Hypothalamus (tissue), 51 donors: ENCODE results near the gene ATXN1.

Experiments used
- DNase-seq, 51 donors: peaks; one replicate each; lab custom pipeline; 2025; lab: John Stamatoyannopoulos, UW

Gene ATXN1

DNA sequence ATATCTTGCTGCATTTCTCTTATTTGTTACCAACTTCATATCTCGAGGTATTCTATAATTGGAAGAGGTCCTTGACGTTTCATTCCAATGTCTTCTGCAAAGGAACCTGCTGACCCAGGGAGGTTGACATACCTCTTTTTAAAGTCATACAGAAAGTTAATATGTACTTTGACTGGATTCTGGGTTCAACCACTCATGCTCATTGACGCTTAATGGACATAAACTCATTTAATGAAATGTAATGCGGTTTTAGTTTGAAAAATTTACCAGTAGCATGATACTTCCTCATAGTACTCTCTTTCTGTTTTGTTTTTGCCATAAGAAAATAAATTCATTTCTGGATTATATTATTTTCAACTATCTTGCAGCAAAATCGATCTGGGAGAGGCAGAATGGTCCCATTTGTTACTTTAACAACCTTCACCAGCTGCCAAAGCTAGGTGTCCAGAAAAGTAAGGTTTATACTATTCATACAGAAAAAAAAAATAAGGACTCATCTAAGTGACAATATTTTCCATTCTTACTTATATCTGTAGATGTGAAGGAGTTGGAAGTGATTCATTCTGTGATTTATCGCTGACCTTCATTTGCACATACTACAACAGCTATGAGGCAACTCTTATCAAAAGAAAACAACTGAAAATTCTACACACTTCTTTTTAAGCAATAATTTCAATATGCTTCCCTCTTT, 101.6 kb downstream of the ATXN1 start:
- no peak for DNase-seq

DNA sequence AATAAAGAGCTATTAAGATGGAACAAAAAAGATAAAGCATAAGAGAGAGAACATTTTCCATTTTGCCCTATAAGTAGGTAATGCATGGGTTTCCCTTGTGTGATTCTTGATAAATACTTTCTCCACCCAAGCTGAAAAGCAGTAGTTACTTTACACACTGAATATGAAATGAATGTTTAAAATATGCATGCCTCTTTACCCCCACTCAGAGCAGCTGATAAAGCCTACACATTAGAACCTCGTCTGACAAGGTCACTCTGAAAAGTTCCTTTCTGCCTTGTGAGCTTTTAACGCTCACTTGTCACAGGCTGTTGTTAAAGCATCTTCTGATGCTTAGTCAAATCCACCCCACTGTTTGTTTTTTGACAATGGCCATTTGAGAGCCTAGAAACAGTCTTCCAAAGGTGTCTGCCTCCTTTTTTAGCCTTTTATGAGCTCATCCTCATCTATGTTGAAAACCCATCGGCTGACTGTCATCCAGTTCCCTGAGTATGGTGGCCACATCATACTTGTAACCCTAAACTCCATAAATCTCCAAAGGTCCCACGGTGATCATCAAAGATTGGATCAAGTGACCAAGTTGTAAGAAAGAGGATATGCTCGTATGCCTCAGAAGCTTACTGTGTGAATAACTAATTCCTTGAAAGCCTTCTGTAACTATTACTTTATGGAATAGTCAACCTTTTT, 102.8 kb downstream of the ATXN1 start:
- DNase-seq = no peak

DNA sequence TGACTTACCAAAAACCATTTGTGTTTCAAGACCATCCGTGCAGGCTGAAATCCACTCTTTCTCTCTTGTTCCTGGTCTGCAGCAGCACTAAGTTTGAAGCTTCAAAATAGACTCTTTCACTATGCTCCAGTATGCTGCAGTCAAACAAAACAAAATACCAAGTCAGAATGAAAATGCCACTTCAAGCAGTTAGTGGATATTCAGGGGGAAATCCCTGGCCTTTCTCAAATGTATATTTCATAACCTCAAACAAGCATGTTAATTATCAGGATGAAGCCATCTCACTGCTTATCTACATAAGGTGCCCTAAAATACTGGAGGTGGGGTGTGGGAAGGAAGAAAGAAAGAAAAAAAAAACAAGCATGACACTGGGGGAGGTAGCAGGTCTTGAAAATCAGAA, 103.5 kb downstream of the ATXN1 start:
- no peak for DNase-seq

DNA sequence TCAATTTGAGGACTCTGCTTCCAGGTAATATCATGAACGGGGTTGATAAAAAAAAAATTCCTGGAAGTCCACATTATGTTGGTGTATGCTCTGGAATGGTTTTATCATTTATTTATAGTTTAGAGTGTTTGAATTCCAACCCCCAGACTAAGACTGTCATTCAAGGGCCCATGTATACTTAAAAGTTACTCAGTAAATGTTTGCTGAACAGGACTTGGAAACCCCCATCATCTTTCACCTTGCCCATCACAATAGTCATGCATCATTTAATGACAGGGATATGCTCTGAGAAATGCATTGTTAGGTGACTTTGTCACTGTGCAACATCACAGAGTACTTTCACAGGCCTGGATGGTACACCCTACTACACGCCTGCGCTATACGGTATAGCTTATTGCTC, 104.8 kb downstream of the ATXN1 start:
- no peak for DNase-seq

DNA sequence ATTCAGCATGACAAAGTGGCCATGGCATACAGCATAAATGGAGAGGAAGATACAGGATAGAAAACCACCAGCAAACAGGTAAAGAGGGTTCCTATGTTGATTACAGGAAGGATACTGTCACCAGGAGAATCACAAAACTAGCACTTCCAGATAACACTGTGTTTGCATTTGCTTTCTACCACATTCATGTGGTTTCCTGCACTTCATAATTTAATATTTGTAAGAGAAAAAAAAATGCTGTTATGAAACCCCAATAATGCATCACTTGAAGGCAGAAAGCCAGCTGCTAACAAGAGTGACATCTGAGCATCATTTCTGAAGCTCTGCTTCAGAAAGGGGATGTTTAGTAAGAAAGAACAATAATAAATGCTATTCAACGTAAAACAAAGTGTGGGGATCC, 106.6 kb downstream of the ATXN1 start:
- no peak for DNase-seq

DNA sequence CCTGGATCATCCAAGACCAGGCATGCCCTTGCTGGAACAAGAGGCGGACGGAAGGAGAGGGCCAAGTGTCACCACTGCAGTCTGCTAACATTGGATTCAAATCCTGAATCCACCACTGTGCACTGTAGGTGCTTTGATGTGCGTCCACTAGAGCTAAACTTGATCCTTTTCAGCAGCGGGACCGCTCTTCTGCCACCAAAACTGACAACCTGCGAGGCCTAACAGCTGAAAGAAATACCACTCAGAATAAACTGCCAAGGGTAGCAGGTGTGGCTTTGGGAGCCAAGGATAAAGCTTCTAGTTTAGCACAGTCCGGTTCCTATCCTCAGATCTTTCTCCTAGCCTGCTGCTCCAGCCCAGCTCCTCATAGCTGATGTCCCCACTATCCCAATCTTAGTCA, 108.0 kb downstream of the ATXN1 start:
- DNase-seq = no peak

DNA sequence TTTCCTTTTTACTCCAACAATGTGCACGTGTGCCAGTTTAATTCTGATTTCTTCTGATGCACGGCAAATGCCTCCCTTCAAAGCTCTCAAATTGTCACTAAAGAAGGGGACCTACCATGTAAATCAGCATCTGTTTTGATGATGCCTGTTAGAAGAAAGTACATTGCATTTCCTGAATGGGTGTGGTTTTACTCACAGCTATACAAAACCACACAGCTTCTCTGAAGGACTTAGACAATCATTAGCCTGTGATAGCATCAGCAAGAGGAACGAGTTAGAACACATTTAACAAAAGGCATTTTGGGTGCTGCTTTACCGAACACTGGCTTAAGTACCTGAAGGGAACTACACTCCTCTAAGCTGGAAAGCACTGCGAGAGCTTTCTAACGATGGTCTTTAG, 109.4 kb downstream of the ATXN1 start:
- DNase-seq = no peak

DNA sequence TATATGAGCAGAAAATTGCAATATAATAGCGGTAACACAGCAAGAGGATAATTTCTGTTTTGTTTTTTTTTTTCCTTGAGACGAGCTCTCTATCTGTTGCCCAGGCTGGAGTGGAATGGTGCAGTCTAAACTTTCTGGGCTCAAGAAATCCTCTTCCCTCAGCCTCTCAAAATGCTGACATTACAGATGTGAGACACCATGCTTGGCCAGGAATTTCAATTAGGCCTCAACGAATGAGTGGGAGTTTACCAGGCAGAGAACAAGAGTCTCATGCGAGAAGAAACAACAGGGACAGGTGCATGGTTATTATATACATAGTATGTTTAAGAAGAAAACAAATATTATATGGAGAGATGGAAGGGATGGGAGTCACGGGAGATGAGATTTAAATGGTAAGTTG, 111.4 kb downstream of the ATXN1 start:
- DNase-seq = no peak

DNA sequence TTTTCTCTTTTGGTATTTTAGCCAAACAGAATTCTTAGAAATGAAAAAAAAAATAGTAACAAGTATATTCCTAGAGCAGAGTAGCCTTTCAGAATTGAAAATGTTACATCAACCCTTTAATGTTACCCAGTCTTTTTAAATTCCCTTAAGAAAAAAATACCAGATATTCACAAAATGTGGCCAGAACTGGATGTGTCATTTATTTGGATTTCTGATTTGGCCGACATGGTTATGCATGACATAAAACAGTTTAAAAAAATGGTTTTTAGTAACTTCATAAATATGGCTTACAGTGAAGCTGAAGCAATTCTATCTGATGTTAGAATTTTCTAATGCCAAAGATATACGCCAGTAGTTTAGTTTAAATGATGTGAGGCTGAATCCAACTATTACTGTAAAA, 112.0 kb downstream of the ATXN1 start:
- no peak for DNase-seq

DNA sequence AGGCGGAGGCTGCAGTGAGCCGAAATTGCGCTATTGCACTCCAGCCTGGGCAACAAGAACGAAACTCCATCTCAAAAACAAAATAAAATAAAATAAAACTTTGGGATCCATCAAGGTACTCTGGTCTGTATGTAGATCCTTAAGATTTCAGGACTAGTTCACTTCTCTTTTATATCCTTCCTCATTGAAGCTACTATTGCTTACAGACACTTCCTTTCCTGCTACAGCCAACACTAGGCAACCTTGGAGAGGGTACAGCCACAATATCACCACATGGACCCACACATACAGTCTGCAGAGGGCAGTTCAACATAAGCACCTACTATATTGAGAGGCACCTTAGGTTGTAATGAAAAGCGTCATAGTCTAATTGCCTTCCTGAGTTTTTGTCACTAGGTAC, 113.3 kb downstream of the ATXN1 start:
- no peak for DNase-seq

DNA sequence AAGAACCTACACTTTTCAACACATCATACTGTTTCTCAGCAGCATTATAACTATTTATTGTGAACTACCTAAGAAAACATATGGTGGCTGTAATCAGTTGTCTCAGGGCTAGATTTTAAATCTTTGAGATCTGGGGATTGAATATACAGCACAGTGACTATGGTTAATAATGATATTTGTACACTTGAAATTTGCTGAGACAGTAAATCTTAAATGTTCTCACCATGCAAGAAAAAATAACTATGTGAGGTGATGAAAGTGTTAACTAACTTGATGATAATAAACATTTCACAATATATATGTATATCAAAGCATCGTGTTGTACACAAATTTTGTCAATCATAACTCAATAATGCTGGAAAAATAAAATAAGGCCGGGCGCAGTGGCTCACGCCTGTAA, 113.8 kb downstream of the ATXN1 start:
- no peak for DNase-seq

DNA sequence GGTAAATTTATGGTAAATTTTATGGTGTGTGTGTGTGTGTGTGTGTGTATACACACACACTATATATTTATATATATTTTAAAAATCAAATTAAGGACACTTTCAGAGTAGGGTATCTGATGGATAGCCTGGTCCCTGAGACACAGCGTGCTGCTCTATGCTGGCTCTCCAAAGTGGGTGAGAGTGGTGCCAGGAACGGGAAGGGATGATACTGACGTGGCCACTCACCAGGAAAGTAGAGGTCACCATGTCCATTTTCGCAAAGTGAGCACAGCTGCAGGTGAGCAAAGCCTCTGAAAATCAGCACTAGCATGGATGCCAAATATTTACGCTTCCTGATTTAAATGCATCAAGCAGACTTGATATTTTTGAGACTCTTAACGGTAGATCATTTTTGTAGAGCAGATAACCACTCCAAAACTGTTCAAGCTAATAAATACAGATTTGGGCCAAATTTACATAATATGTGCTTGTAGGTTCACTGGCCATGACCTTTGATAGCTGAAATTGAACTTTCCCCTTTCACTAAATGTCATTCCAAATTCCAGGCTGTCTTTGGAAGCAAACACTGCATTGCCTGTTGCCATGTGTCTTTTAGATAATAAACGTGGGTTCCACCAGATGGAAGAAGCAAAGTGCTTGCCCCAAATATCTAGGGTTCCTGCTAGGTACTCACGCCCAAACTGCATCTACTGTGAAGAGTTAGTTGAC, 116.6 kb downstream of the ATXN1 start:
- no peak for DNase-seq

DNA sequence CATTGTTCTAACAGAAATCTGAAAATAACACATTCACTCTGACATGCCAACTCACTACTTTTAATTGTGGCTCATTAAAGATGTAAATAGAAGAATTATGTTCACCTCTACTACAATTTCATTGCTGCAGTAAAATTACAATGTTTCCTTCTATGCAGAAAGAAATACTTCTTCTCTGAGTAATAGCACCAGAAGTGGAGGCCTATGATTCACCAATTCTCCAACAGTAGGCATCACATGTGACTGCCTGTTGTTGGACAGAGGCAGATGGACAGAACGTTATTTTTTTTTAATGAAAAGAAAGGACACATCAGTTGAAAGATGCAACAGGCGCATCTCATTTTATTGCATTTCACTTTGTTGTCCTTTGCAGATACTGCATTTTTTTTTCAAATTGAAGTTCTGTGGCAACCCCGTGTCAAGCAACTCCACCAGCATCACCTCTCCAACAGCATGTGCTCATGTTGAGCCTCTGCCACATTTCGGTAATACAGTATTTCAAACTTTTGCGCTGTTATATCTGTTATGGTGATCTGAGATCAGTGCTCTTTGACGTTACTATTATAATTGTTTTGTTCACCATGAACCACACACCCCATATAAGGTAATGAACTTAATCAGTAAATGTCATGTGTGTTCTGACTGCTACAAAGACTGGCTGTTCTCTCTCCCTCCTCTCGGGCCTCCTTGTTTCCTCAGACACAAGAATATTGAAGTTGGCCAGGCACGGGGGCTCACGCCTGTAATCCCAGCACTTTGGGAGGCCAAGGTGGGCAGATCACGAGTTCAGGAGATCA, 121.4 kb downstream of the ATXN1 start:
- peak in 1 of 51 donors; percentile 19 for DNase-seq

DNA sequence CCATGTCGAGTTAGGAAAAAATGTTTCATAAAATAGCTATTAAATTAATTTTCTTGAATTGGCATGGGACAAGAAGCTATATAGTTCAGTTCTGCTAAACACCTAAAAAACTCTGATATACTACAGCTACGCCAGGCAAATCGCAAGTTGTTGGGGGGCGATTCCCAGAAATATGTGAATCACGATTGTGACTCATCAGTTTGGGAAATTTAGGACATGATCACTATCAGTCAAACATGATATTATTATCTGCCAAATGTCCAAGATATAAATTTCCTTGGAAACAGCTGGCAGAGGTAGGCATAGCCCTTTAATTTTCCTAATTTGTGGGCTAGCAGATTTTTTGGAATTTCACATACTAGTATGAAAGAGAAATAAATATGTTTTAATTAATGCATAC, 123.6 kb downstream of the ATXN1 start:
- DNase-seq = no peak

DNA sequence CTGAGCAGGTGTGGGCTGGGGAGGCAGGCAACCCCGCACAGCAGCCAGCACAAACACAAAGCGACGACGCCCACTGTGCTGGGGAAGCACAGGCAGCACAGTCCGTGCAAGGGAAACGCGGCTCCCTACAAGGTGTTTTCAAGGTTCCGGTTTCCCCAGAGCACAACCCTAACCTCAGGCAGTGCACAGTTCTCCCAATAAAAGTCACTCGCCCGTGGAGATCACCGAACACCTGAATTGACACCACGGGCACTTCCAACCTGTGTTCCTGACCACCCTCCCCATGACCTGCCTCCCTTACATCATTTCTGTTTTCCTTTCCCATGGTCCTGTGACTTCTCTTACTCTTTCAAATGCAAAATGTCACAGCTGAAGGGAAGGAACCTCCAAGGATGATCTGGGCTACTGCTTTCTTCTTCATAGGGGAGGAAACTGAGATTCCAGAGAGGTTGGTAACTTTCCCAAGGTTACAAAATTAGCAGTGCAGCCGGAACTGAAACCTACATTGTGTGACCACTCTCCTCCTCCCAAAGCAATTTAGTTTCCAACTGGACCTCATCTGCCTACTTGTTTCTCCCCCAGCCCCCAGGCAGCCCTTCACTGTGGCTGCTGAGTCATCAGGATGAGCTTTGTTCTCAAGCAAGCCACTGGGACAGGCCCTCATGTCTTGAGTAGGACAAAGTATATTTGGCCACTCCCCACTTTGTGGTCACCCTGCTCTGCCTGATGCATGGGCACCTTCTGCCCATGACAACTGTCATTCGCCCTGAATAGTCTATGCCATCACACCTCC, 125.3 kb downstream of the ATXN1 start:
- DNase-seq = peak in 2 of 51 donors; percentile 9 to 11

DNA sequence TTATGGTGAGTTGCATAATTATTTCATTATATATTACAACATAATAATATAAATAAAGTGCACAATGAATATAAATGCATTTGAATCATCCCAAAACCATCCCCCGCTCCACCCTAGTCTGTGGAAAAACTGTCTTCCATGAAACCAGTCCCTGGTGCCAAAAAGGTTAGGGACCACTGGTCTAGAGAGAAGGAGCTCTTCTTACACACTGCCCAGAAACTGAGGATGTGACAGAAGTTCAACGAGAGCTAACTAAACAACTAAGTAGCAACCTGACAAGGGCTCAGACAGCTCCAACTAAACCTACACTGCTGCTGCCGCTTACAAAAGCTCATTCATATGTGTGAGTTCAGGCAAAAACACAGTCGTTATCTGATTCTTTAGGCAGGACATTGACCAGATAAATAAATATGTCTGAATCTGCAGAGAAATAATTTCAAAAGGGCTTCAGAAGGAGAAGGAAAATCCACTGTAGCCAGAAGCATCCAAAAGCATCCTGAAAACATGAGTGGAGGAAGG, 125.9 kb downstream of the ATXN1 start:
- no peak for DNase-seq

DNA sequence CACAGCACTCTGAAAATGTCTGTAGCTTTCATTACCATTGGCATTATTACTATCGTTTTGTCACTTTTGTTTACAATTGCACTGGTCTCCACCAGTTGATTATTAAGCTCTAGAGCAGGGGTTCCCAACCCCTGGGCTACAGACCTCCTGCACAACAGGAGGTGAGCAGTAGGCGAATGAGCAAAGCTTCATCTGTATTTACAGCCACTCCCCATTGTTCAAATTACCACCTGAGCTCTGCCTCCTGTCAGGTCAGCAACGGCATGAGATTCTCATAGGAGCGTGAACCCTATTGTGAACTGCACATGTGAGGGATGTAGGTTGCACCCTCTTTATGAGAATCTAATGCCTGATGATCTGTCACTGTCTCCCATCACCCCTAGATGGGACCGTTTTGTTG, 126.4 kb downstream of the ATXN1 start:
- DNase-seq = no peak

DNA sequence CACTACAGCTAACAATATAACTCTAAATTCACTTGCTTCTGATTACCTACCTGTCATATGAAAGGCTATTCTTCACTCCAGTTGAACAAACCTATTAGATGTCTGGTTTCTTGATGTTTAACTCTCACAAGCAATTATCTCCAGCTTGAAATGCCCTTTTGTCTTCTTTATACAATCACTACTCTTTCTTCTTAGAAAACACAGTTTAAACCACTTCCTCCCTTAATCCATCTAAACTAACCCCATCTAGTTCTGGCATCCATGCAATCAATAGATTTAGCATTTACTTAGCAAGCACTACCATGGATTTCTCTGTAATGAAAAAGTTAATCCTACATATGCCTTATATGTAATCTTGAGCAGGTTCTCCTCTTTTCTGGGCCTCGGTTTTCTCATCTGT, 127.3 kb downstream of the ATXN1 start:
- DNase-seq = no peak

DNA sequence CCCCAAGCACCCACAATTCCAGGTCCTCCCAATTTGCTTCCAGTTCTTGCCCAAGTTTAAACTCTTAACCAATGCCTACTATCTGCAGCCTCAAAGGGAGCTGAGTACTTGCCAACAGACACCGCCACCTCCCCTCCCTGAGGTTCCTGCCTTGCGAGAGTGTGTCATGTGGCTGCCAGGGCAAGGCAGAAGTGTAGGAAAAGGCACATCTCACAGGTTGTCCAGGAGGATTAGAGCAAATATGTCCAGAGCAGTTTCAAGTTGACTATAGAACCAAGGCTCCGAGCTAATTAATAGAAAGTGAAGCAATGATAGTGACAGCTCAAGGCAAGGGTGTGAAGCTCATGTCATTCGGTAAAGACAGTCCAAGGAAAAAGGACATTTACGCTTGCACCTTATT, 127.8 kb downstream of the ATXN1 start:
- peak in 1 of 51 donors; percentile 1 for DNase-seq

DNA sequence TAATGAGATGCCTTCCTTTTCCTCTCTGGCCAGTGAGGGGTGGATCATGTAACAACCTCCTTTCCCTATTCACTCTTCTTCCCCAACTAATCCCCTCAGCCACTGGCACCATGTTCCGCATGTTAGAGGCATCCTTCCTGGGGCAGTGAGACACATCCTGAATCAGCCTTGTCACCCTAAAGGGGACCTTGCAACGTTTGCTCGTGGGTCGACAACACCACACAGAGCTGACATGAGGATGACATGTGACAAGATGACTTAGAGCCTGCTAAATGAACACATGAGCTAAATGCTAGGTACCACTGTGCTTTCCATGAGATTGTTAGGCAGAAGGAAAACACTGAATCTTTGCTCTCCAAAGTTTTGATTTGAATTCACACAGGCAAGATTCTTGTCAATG, 129.2 kb downstream of the ATXN1 start:
- no peak for DNase-seq
